AG04449 (cell line): Measurements from ENCODE around the gene CRK.

ENCODE experiments used
- CTCF ChIA-PET: fragments of 350-600 bp; formaldehyde crosslinking; extraction: SDS; loops from one replicate; lab custom pipeline; 2021; ENCODE audit warnings: antibody characterized with exemption; lab: Yijun Ruan, JAX
- POLR2A ChIA-PET: fragments of 400-600, 350-600 bp; formaldehyde crosslinking; extraction: SDS; loops from one replicate; lab custom pipeline; 2020; ENCODE audit warnings: antibody characterized with exemption, inconsistent platforms; lab: Yijun Ruan, JAX
- DNase-seq: peaks from one replicate; pipeline ENCODE4 v3.0.0-alpha.2; 2010; ENCODE audit warnings: low read depth, low spot score
- H3K4me3 ChIP-seq: 2 replicates; pipeline ENCODE4 v1.5.1; 2011; ENCODE audit warnings: low read depth, mild to moderate bottlenecking, control low read depth, low read length
- CTCF ChIP-seq: IDR thresholded peaks from one replicate; pipeline ENCODE4 v1.5.1; 2011; ENCODE audit warnings: mild to moderate bottlenecking, moderate library complexity, low read length, control low read depth, inconsistent platforms; ENCODE audit not compliant: insufficient read depth; ENCODE audit errors: missing control alignments

Gene CRK

GRCh38 chr17:1455797-1456599, at the start of gene CRK:
Gene CRK, minus strand, starts transcription at chr17:1456232. Its CDS starts 115 bp downstream, at chr17:1456117.
- ChIA-PET CTCF (interaction anchor here (0.8 to 8.2 kb wide), 3 partner anchors 65 to 94 kb away, joined by 3 to 35 read pairs (median 8); no protein-coding TSS in a partner anchor), POLR2A (interaction anchor here (0.7 to 1.0 kb wide), 3 partner anchors 29 to 60 kb away, joined by 3 to 5 read pairs (median 4); partner anchors contain the start of gene INPP5K)
- no peak for TF ChIP-seq CTCF
- peak within 1 kb of the TSS; percentile 86 for H3K4me3 ChIP-seq
- peak; percentile 50 for DNase-seq

GRCh38 chr17:1505586-1505985, 49.6 kb upstream of the CRK start:
- POLR2A ChIA-PET: interaction anchor here (1.3 kb wide), 1 partner anchor 10 kb away, joined by 5 read pairs; no protein-coding TSS in a partner anchor
- no peak for DNase-seq
- no peak for TF ChIP-seq CTCF
- CTCF ChIA-PET: interaction anchor here (1.3 to 1.5 kb wide), 3 partner anchors 10 to 144 kb away, joined by 3 to 4 read pairs (median 3); no protein-coding TSS in a partner anchor
- no peak overlapping the region for H3K4me3 ChIP-seq

- POLR2A ChIA-PET: interaction anchor here (1.3 kb wide), 1 partner anchor 10 kb away, joined by 5 read pairs; no protein-coding TSS in a partner anchor
- TF ChIP-seq CTCF: no peak
- CTCF ChIA-PET: interaction anchor here (1.3 to 1.5 kb wide), 3 partner anchors 10 to 143 kb away, joined by 3 to 4 read pairs (median 3); no protein-coding TSS in a partner anchor
- no peak for DNase-seq
- H3K4me3 ChIP-seq: no peak overlapping the region
These were observed 48.8 kb upstream of the CRK start for GRCh38 chr17:1504866-1505265.

DNA sequence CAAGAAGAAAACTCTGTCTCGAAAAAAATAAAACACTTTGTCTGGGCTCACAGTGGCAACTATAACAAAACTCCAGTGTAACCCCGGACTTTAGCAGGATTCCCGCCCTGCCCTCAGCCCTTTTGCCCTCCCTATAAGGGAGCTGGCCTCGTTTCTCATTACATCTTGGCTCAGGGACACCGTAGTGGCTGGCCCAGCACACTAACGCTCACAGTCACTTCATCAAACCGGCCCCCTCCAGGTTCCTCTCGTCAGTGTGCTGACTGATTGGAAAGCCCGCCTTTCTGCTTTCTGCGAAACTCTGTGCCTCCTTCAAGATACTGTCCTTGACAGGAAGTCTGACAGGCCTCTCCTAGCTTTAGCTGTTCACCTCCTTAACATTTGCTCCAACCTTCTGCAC, 47.7 kb upstream of the CRK start:
- ChIA-PET CTCF (no interaction called here), POLR2A (no interaction called here)
- DNase-seq: no peak
- TF ChIP-seq CTCF: no peak
- H3K4me3 ChIP-seq: no peak overlapping the region

DNA sequence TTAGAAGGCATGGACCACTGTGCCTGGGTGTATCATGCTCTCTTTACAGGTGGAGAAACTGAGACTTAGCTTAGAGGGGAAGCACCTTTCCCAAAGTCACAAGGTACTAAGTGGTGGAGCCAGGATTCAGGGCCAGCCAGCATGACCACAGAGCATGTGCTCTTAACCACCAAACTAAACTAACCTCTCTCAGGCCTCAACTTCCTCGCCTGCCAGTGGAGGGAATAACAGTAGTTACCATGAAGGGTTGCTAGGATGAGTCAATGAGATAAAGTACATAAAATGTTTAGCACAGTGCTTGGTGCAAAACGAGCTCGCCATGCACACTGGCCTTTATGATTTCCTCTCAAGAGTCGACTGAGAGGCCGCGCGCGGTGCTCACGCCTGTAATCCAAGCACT, 42.8 kb upstream of the CRK start:
- ChIA-PET POLR2A (interaction anchor here (2.2 kb wide), 1 partner anchor 17 kb away, joined by 8 read pairs; no protein-coding TSS in a partner anchor), CTCF (interaction anchor here (1.1 to 3.9 kb wide), 2 partner anchors 16 to 134 kb away, joined by 3 to 27 read pairs; partner anchors contain the start of gene INPP5K)
- no peak overlapping the region for H3K4me3 ChIP-seq
- no peak for TF ChIP-seq CTCF
- DNase-seq: peak; percentile 50

- no peak for DNase-seq
- no peak for TF ChIP-seq CTCF
- no peak overlapping the region for H3K4me3 ChIP-seq
- ChIA-PET POLR2A (interaction anchor here (2.2 kb wide), 1 partner anchor 18 kb away, joined by 8 read pairs; no protein-coding TSS in a partner anchor), CTCF (interaction anchor here (1.1 to 3.9 kb wide), 3 partner anchors 17 to 238 kb away, joined by 3 to 27 read pairs (median 4); partner anchors contain the start of gene INPP5K)
These were observed 42.2 kb upstream of the CRK start for GRCh38 chr17:1498233-1498632.
